H54 (cell line): ENCODE measurements around the gene USP5.

Source experiments
- DNase-seq: peaks from one replicate; pipeline ENCODE4 v3.0.0; 2011; ENCODE audit warnings: low spot score, mixed read lengths; ENCODE audit not compliant: insufficient read length
- FAIRE-seq: peaks from 3 replicates; lab custom pipeline; 2011; peaks lifted over from hg19 to GRCh38; lab: Jason Lieb, UNC
- POLR2A ChIP-seq: IDR thresholded peaks from 2 replicates; pipeline ENCODE4 v1.6.1; 2011; ENCODE audit warnings: low read depth, mild to moderate bottlenecking, low read length

Gene USP5

DNA sequence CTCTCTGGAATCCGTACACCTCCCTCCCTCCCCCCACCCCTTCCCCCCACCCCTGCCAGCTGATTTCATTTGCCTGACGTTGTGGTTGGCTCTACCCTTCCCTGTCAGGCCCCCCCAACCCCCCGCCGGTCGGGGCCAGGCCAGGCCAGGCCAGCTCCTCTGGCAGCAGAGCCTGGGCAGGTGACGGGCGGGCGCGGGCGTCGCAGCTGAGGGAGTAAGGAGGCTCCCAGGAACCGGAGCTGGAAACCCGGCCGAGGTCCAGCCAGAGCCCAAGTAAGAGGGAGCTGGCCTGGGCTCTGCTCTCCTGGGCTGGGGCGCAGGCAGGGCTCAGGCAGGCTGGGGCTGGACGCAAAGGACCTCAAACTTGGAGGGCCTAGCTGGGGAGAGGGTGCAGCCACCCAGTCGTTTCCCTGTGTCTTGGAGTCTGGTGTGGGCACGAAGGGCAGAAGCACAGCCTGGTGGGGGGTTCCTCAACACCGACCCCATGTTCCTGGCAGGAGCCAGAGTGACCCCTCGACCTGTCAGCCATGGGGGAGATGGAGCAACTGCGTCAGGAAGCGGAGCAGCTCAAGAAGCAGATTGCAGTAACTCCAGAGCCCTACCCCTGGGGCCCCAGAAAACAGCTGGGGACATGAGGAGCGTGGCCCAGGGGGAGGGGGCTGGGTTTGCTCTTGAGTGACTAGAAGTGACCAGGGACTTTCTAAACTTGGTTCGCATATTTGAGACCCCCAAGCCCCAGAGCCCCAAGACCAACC lies 11.0 kb upstream of the USP5 start, which contains the start of gene GNB3:
GNB3 (plus strand) TSS at position 165 of the 755 bp plus-strand sequence; CDS start at position 528, 363 bp downstream.
- TF ChIP-seq POLR2A, result no peak
- no peak for DNase-seq
- FAIRE-seq, result no peak

DNA sequence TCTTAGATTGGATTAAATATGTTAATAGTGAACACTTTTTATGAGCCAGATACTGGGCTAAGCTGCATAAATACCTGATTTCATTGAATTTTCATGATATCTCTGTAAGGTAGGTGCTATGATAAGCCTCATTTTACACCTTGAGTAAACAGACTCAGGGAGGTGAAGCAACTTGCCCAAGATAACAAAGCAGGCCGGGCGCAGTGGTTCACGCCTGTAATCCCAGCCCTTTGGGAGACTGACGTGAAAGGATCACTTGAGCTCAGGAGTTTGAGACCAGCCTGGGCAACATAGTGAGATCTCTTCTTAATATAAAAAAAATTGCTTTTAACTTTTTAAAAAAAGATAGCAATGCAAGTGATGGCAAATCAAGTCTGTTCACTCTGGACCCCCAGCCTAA lies 9.9 kb upstream of the USP5 start:
- no peak for TF ChIP-seq POLR2A
- no peak for DNase-seq
- no peak for FAIRE-seq

- DNase-seq, result no peak
- TF ChIP-seq POLR2A, result no peak
- FAIRE-seq, result no peak
Measured at GRCh38 chr12:6843118-6843902, 8.6 kb upstream of the USP5 start.

- TF ChIP-seq POLR2A, result no peak
- DNase-seq (no peak), FAIRE-seq (no peak)
Measured at GRCh38 chr12:6845395-6845794, 6.6 kb upstream of the USP5 start.

- no peak for TF ChIP-seq POLR2A
- no peak for DNase-seq
- FAIRE-seq, result no peak
Measured at GRCh38 chr12:6846316-6846869, 5.6 kb upstream of the USP5 start.

DNA sequence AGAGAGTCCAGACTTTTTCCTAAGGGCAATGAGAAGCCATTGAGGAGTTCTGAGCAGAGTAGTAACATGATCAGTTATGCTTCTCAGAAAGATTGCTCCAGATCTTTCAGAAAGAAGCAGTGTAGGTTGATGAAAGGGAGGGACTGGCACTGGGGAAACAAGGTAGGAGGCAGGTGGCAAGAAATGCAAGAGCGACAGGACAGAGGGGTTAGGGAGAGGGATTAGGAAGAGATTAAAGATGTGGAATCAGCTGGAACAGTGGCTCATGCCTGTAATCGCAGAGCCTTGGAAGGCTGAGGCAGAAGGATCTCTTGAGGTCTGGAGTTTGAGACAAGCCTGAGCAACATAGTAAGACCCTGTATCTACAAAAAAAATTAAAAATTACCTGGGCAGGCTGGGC lies 4.3 kb upstream of the USP5 start:
- no peak for TF ChIP-seq POLR2A
- DNase-seq (no peak), FAIRE-seq (no peak)

- FAIRE-seq, result no peak
- TF ChIP-seq POLR2A, result no peak
- DNase-seq, result no peak
Measured at GRCh38 chr12:6849427-6849826, 2.5 kb upstream of the USP5 start.

GRCh38 chr12:6849976-6850560 lies 1.9 kb upstream of the USP5 start:
- no peak for FAIRE-seq
- no peak for DNase-seq
- no peak for TF ChIP-seq POLR2A

DNA sequence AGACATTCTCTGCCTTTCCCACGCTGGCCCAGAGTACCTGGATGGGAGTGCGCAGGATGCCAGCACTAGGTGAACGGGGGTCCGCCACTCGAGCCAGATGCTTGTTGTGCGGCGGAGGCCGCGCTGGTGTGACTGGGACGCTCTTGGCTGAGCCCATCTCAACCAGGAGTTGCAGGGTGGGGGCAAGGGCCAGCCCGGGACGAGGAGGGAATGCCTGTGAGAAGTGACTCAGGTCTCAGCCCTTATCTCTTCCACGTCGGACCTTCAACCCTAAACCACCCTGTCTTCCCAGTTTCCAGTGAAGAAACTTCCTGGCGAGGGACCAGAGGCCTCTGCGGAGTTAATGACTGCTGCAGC lies 1.2 kb upstream of the USP5 start:
- no peak for TF ChIP-seq POLR2A
- DNase-seq (no peak), FAIRE-seq (no peak)

DNA sequence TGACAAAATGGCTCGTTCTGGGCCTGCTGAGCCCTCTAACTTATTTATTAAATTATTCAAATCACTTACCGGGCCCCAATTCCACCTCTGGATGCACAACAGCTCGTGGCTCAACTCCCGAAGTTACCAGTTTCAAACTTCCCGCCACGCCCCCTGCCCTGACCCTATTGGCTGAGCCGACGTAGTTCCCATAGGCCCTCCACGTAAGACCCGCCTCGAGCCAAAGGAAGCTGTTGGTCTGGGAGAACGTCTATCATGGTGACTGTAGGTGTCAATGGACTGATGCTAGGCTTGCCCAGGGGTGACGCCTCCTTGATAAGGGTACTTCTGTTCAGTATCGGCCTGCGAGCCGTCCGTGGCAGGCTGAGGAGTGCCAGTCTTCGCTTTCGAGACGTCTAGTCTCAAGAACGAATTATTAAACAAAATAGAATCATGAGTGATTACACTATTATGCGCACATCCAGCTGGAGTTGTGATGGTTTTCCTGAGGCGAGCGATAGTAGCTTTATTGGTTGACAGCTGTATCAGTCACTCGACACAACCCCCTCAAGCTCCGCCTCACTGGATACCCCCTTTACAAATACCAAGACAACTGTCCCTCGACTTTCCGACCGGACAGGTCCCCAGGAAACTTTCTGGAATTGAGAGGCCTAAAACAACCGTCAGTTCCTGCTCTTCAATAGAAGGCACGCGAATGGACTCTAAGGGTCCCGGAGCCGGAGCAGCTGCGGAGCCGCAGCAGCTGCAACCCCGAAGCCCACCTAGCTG lies 613 bp upstream of the USP5 start, which contains the start of gene CDCA3:
CDCA3 (minus strand) TSS at position 134 of the 768 bp plus-strand sequence. CDS start 334 bp downstream, outside the sequence.
- peak; percentile 55 for FAIRE-seq
- peak; percentile 87 for TF ChIP-seq POLR2A
- DNase-seq, result peak; percentile 98

DNA sequence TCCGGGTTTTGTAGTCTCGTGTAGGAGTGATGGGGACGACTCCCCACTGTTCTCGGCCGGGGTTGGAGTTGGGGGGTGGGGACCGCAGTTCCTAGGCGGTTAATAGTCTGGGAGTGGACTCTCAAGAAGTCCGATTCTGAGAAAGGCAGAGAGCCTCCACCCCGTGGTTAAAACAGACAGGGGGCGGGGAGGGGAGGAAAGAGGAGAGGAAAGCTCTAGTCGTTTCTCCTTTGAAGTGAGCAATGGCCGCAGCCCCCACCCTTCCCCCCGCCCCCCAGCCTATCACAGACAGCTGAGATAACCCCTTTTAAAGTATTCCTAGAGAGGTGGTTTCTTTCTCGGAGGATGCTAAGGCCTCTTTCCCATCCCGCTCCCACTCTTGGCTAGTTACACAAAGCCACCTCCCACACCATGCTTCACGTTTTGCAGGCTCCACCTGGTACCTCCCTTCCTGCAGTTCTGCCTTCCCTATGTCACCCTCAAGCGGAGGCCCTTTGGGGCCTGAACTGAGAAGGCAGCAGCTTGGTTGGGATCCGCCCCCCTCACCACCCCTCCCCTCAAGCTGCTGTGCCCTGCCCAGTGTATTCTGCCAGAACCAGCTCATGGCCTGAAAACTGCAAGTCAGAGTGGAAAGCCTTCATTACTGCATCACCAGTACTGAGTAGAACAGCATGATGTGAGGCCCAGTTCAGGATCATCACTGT lies 853 bp downstream of the USP5 start:
- DNase-seq, result peak; percentile 58
- FAIRE-seq, result no peak
- TF ChIP-seq POLR2A, result peak; percentile 12; the same call in 1 of the 2 replicates

DNA sequence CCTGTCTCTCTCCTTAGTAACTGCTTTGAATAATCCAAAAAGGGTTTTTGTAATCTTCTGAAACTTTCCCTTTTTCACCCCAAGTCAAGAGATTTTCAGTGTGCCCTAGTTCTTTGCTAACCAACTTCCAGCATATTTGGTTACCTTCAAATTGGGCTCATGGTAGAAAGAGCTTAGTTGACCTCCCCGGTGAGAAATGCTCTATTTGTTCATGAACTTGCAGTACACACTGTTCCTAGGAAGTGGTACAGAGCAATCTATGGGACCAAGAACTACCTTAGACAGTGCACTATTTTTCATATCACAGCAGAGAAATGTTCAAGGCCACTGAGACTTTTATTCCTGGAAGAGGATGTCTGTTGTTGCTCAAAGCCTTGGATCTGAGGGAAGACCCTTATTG lies 1.7 kb downstream of the USP5 start:
- FAIRE-seq, result no peak
- TF ChIP-seq POLR2A, result no peak
- DNase-seq, result no peak

DNA sequence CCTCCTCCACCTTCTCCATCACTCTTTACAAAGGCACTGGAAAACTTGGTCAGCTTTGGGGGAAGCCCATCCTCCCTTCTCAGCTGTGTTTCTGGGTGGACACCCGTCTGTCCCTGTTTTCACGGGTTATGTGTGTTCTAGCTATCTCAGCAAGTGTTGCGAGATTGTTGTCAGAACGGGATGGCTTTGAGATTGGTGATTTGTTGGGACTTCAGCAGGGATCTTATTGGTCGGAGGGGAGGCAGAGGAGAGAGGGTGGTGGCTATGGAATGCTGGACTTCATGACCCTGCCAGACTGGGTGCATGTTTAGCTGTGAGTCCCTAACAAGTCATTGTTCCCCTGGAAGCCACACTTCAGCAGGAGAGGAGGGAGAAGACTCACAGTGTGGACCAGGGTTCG lies 2.1 kb downstream of the USP5 start:
- no peak for DNase-seq

More for the DNA sequence above, 2.1 kb downstream of the USP5 start:
- TF ChIP-seq POLR2A, result no peak
- FAIRE-seq, result no peak
